Neural progenitor cell (in vitro differentiated cells): Measurements from ENCODE around the gene PTPRK. TPM values are rescaled to one million over a fixed set of nuclear protein-coding genes. Genes with fewer than 3 reads are reported as not detected.

Experiments used
- DNase-seq: peaks from one replicate; pipeline ENCODE4 v3.0.0-alpha.2; 2016; ENCODE audit warnings: low spot score
- H2AFZ ChIP-seq: fragments of 200-600 bp; sonication (generic); replicated peaks from 2 replicates; pipeline ENCODE4 v1.6.1; 2016; ENCODE audit warnings: antibody characterized with exemption
- H3F3A ChIP-seq: fragments of 200-600 bp; sonication (generic); 2 replicates; pipeline ENCODE4 v1.6.1; 2016; ENCODE audit warnings: antibody characterized with exemption, low read depth
- H3K27ac ChIP-seq: fragments of 200-600 bp; sonication (generic); 2 replicates; pipeline ENCODE4 v1.5.1; 2016; ENCODE audit warnings: mild to moderate bottlenecking
- H3K27me3 ChIP-seq: fragments of 200-600 bp; sonication (generic); 2 replicates; pipeline ENCODE4 v1.6.1; 2016; ENCODE audit warnings: mild to moderate bottlenecking, moderate library complexity
- H3K36me3 ChIP-seq: fragments of 200-600 bp; sonication (generic); 2 replicates; pipeline ENCODE4 v1.5.1; 2016
- H3K4me1 ChIP-seq: fragments of 200-600 bp; sonication (generic); 2 replicates; pipeline ENCODE4 v1.6.1; 2016; ENCODE audit warnings: mixed run types
- H3K4me2 ChIP-seq: fragments of 200-600 bp; sonication (generic); 2 replicates; pipeline ENCODE4 v1.6.1; 2016
- H3K4me3 ChIP-seq: fragments of 200-600 bp; sonication (generic); 2 replicates; pipeline ENCODE4 v1.5.1; 2016
- H3K79me2 ChIP-seq: fragments of 200-600 bp; sonication (generic); 2 replicates; pipeline ENCODE4 v1.6.1; 2016; ENCODE audit warnings: low read depth
- H3K9ac ChIP-seq: fragments of 200-600 bp; sonication (generic); 2 replicates; pipeline ENCODE4 v1.6.1; 2016
- H3K9me3 ChIP-seq: fragments of 200-600 bp; sonication (generic); 2 replicates; pipeline ENCODE4 v1.5.1; 2016; ENCODE audit warnings: low read depth
- H4K20me1 ChIP-seq: fragments of 200-600 bp; sonication (generic); 2 replicates; pipeline ENCODE4 v1.6.1; 2016; ENCODE audit warnings: low read depth
- H3K27ac Mint-ChIP-seq: 3 replicates; pipeline ENCODE4 v1.8.0; 2021; ENCODE audit warnings: mixed read lengths
- H3K27me3 Mint-ChIP-seq: 2 replicates; pipeline ENCODE4 v1.8.0; 2022; ENCODE audit warnings: low read depth, mild to moderate bottlenecking, inconsistent platforms, moderate library complexity, mixed read lengths; ENCODE audit not compliant: insufficient read depth
- H3K36me3 Mint-ChIP-seq: 3 replicates; pipeline ENCODE4 v1.8.0; 2021; ENCODE audit warnings: mixed read lengths
- H3K4me1 Mint-ChIP-seq: 3 replicates; pipeline ENCODE4 v1.8.0; 2021; ENCODE audit warnings: mixed read lengths
- H3K4me3 Mint-ChIP-seq: 3 replicates; pipeline ENCODE4 v1.8.0; 2021; ENCODE audit warnings: mild to moderate bottlenecking, moderate library complexity, mixed read lengths
- H3K9me3 Mint-ChIP-seq: 3 replicates; pipeline ENCODE4 v1.8.0; 2020; ENCODE audit warnings: mixed read lengths
- EZH2 ChIP-seq: fragments of 200-600 bp; sonication (generic); IDR thresholded peaks from 2 replicates; pipeline ENCODE4 v1.6.1; 2017; ENCODE audit warnings: antibody characterized with exemption, mild to moderate bottlenecking, moderate library complexity
- EZH2phosphoT487 ChIP-seq: fragments of 200-600 bp; sonication (generic); IDR thresholded peaks from 2 replicates; pipeline ENCODE4 v1.6.1; 2017; ENCODE audit warnings: antibody characterized with exemption
- total RNA-seq: library from RNA; depleted of rRNA; stranded (reverse); fragments of >200 nt; gene quantifications from 2 replicates; pipeline ENCODE4 v1.2.3, GENCODE V29; 2015; ENCODE audit warnings: low replicate concordance
- TF ChIP-seq, protein P1 (sequence below): fragments of 200-600 bp; sonication (generic); IDR thresholded peaks from 2 replicates; pipeline ENCODE4 v1.5.1; 2017; ENCODE audit warnings: antibody characterized with exemption, mild to moderate bottlenecking

The PTPRK gene
- total RNA-seq, 1 donor from 2014 or later = 35.0 TPM

DNA sequence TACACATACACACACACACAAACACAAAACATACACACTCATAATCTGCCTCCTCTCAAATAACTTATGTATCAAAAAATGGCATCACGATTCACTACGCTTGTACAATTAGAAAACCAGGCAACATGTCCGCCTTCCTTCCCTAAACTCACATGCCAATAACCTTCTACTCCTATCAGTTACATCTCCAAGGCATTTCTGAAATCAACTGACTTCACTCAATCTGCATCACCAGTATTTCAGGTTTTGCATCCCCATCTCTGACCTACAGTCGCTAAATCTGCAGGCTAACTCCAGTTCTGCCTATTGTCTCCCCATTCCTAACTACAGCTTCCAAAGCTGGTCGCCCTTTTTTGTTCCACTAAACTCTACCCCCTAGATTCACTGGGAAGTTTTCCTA, 217.5 kb downstream of the PTPRK start:
- no peaks in the 10 kb centered on the region for H4K20me1 ChIP-seq
- H3K27me3 ChIP-seq = no peaks in the 10 kb centered on the region
- no peak for DNase-seq
- Mint-ChIP-seq H3K27me3 (no peaks in the 10 kb centered on the region), H3K27ac (no peak overlapping the region), H3K9me3 (peaks cover 18% of the 10 kb centered on the region), H3K36me3 (peaks cover 14% of the 10 kb centered on the region), H3K4me1 (no peaks in the 10 kb centered on the region), H3K4me3 (no peak overlapping the region)
- H3K4me2 ChIP-seq = no peak overlapping the region
- H3K79me2 ChIP-seq = peaks cover 8% of the 10 kb centered on the region
- no peak overlapping the region for H3K4me3 ChIP-seq
- H3K36me3 ChIP-seq = no peaks in the 10 kb centered on the region
- H3K27ac ChIP-seq = no peak overlapping the region
- no peaks in the 10 kb centered on the region for H3F3A ChIP-seq
- TF ChIP-seq, protein P1, sequence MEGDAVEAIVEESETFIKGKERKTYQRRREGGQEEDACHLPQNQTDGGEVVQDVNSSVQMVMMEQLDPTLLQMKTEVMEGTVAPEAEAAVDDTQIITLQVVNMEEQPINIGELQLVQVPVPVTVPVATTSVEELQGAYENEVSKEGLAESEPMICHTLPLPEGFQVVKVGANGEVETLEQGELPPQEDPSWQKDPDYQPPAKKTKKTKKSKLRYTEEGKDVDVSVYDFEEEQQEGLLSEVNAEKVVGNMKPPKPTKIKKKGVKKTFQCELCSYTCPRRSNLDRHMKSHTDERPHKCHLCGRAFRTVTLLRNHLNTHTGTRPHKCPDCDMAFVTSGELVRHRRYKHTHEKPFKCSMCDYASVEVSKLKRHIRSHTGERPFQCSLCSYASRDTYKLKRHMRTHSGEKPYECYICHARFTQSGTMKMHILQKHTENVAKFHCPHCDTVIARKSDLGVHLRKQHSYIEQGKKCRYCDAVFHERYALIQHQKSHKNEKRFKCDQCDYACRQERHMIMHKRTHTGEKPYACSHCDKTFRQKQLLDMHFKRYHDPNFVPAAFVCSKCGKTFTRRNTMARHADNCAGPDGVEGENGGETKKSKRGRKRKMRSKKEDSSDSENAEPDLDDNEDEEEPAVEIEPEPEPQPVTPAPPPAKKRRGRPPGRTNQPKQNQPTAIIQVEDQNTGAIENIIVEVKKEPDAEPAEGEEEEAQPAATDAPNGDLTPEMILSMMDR = no peak
- no peak for TF ChIP-seq EZH2phosphoT487
- TF ChIP-seq EZH2 = no peak
- H2AFZ ChIP-seq = no peak overlapping the region
- H3K9me3 ChIP-seq = no peaks in the 10 kb centered on the region
- no peaks in the 10 kb centered on the region for H3K4me1 ChIP-seq
- no peak overlapping the region for H3K9ac ChIP-seq

DNA sequence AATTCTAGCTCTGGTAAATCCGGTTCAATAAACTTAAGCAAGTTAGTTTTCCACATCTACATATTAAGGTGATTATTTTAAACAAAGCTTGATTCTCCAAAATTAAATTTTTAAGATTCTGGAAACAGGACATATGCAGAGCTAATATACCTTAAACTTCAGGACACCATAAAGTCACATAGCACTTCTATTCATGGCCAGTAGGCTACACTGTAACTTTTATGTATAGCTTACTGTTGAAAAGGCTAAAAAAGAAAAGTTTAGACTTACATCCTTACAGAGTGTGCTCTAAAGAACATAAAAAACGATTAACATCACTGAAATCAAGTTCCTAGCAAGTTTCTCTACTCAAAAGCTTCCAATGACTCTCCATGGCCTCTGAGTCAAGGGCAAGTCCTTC, 224.7 kb downstream of the PTPRK start:
- H3K4me2 ChIP-seq = no peak overlapping the region
- no peaks in the 10 kb centered on the region for H3K4me1 Mint-ChIP-seq

DNA sequence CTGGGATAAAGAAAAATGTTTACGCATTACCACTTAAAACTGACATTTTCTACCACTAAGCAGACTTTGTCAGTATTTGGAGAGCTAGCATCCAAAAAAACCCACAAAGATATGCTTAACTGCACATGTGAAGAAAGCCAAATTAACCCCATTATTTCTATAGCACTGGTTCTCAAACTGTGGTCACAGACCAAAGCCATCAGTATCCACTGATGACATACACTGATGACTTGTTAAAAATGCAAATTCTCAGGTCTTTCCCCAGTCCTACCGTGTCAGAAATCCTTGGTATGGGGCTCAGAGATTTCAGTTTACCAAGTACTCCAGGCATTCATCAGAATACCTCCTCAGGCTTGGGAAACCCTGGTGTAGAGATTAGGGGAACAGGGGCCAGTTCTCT, 230.2 kb downstream of the PTPRK start:
- Histone ChIP-seq H4K20me1 (no peaks in the 10 kb centered on the region), H3K27ac (no peak overlapping the region), H3K4me1 (no peaks in the 10 kb centered on the region), H3K9me3 (no peaks in the 10 kb centered on the region), H3K27me3 (no peaks in the 10 kb centered on the region), H3F3A (no peaks in the 10 kb centered on the region), H3K9ac (no peak overlapping the region), H3K4me3 (no peak overlapping the region), H3K79me2 (no peaks in the 10 kb centered on the region), H2AFZ (no peak overlapping the region), H3K4me2 (no peak overlapping the region), H3K36me3 (no peaks in the 10 kb centered on the region)
- Mint-ChIP-seq H3K36me3 (peaks cover 10% of the 10 kb centered on the region), H3K4me1 (no peaks in the 10 kb centered on the region), H3K9me3 (peaks cover 5% of the 10 kb centered on the region), H3K27me3 (peaks cover 2% of the 10 kb centered on the region), H3K27ac (no peak overlapping the region), H3K4me3 (no peak overlapping the region)
- TF ChIP-seq, protein P1 = no peak
- TF ChIP-seq EZH2 (no peak), EZH2phosphoT487 (no peak)
- DNase-seq = no peak

More for the DNA sequence above, 224.7 kb downstream of the PTPRK start:
- Mint-ChIP-seq H3K9me3 (peaks cover 11% of the 10 kb centered on the region), H3K27me3 (peaks cover 2% of the 10 kb centered on the region), H3K4me3 (no peak overlapping the region), H3K27ac (no peak overlapping the region), H3K36me3 (peaks cover 9% of the 10 kb centered on the region)
- H3K36me3 ChIP-seq = no peaks in the 10 kb centered on the region
- H3K9me3 ChIP-seq = no peaks in the 10 kb centered on the region
- no peak for DNase-seq
- H3K27me3 ChIP-seq = no peaks in the 10 kb centered on the region
- no peaks in the 10 kb centered on the region for H4K20me1 ChIP-seq
- H3F3A ChIP-seq = no peaks in the 10 kb centered on the region
- H2AFZ ChIP-seq = no peak overlapping the region
- H3K27ac ChIP-seq = no peak overlapping the region
- H3K9ac ChIP-seq = no peak overlapping the region
- H3K4me1 ChIP-seq = no peaks in the 10 kb centered on the region
- H3K4me3 ChIP-seq = no peak overlapping the region
- TF ChIP-seq EZH2phosphoT487 (no peak), EZH2 (no peak)
- TF ChIP-seq, protein P1 = no peak
- H3K79me2 ChIP-seq = peaks cover 7% of the 10 kb centered on the region

DNA sequence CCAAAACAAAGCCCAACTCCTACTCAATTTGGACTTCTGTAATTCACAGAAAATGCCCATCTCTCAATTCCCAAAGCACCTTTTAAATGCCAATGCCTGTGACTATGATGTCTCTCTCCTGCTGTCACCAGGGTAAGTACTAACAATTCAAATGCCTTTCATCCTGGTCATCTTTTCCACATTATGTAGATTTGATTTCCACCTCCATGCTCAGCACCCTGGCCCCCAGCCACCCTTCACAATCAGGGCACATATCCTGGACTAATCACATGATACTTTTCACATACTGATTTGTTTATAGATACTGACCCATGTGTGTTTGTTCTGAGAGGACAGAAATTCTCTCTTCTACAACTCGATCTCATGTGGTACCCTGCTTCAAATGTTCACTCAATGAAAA, 236.3 kb downstream of the PTPRK start:
- no peak overlapping the region for H3K27ac ChIP-seq
- H3K4me1 ChIP-seq = peaks cover 32% of the 10 kb centered on the region
- no peak overlapping the region for H3K9ac ChIP-seq
- DNase-seq = no peak
- Mint-ChIP-seq H3K36me3 (peaks cover 7% of the 10 kb centered on the region), H3K4me1 (peaks cover 35% of the 10 kb centered on the region), H3K27me3 (peaks cover 5% of the 10 kb centered on the region), H3K4me3 (no peak overlapping the region), H3K9me3 (peaks cover 5% of the 10 kb centered on the region), H3K27ac (peak overlapping the region; percentile 3)
- H3K36me3 ChIP-seq = no peaks in the 10 kb centered on the region
- H2AFZ ChIP-seq = no peak overlapping the region
- H3K79me2 ChIP-seq = peaks cover 6% of the 10 kb centered on the region
- H4K20me1 ChIP-seq = peaks cover 20% of the 10 kb centered on the region
- no peak overlapping the region for H3K4me3 ChIP-seq
- H3K27me3 ChIP-seq = no peaks in the 10 kb centered on the region
- TF ChIP-seq, protein P1 = no peak
- TF ChIP-seq EZH2 (no peak), EZH2phosphoT487 (no peak)
- H3K4me2 ChIP-seq = no peak overlapping the region
- no peaks in the 10 kb centered on the region for H3K9me3 ChIP-seq
- H3F3A ChIP-seq = no peaks in the 10 kb centered on the region
